NCI-H2107 treated with DMSO at 0.1 percent for 48 hours (cell line): ENCODE measurements around the gene BAIAP2L1.

Experiments
- DNase-seq: peaks from one replicate; lab custom pipeline; 2025; ENCODE audit not compliant: unreplicated experiment; lab: John Stamatoyannopoulos, UW

Gene BAIAP2L1

GRCh38 chr7:98242342-98242741, 158.5 kb downstream of the BAIAP2L1 start:
- no peak for DNase-seq

DNA sequence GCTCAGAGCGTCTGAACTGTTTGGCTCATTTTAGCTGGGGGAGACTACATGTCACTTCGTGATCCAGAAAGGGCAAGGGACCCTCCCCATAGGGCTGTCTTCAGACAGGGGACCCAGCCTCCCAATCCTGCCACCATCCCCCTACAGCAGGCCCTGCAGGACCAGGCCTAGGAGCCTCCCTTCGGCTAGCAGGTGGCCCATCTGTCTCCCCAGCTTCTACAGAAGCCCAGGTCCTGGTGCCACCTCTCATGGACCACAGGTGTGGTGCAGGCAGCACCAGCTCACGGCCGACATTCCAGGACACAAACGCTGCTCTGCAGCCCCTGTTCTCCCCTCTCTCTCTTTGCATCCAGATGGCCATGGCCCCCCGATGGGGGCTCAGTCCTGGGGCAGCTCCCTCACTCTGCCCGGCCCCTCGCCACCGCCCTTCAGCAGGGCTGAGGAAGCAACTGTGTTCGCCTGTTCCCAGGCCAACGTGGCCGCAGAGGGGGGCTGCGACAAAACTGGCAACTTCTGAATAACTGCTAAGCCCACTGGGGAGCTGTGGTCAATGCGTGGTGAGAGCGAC, 159.1 kb downstream of the BAIAP2L1 start:
- DNase-seq: no peak
